HCT116 (cell line): ENCODE results near the gene SIVA1. TPM values are rescaled to one million over a fixed set of nuclear protein-coding genes. Genes with fewer than 3 reads are reported as not detected.

Experiments used
- ATAC-seq: fragments of 200-7000 bp; cut with Tn5 transposase; 2 replicates; pipeline ENCODE4 v1.9.1; 2020; ENCODE audit warnings: mild to moderate bottlenecking, moderate library complexity
- BruUV-seq: library from RNA; stranded (reverse); fragments of 400-500 nt; replicated peaks from 2 replicates; lab custom pipeline; 2021; lab: Mats Ljungman, UMichigan
- CTCF ChIA-PET: fragments of 300-600 bp; sonication (Branson Sonifier 250); formaldehyde crosslinking; loops from one replicate; lab custom pipeline; 2021; ENCODE audit warnings: antibody characterized with exemption; lab: Charles Lee
- POLR2A ChIA-PET: fragments of 300-600, 350-600 bp; sonication (Branson Sonifier 250); formaldehyde crosslinking; loops from one replicate; lab custom pipeline; 2021; ENCODE audit warnings: antibody characterized with exemption; lab: Charles Lee
- RAD21 ChIA-PET, 2 experiments: fragments of 300-600 bp; sonication (Branson Sonifier 250); formaldehyde crosslinking; loops; one replicate each; lab custom pipeline; 2023; ENCODE audit warnings: low total read pairs in 2 of 2; ENCODE audit not compliant: uncharacterized antibody in 2 of 2, unreplicated experiment in 2 of 2, low non-redundant PET in 1 of 2; lab: Charles Lee
- DNase-seq: peaks from one replicate; pipeline ENCODE4 v3.0.0-alpha.2; 2010; ENCODE audit warnings: low read depth, low spot score
- H2AFZ ChIP-seq: fragments of 200-600 bp; shearing (Covaris generic), sonication (generic); 2 replicates; pipeline ENCODE4 v1.6.1; 2017; ENCODE audit warnings: low read depth, mixed run types, mixed read lengths, antibody characterized with exemption, low read length; ENCODE audit not compliant: poor library complexity, severe bottlenecking
- H3K27ac ChIP-seq: 2 replicates; pipeline ENCODE4 v1.5.1; 2012; ENCODE audit warnings: low read depth, low read length
- H3K27me3 ChIP-seq: fragments of 200-600 bp; sonication (generic); 2 replicates; pipeline ENCODE4 v1.6.1; 2016; ENCODE audit warnings: mixed run types, low read length, mixed read lengths; ENCODE audit not compliant: insufficient read depth
- H3K36me3 ChIP-seq, 2 experiments: fragments of 200-500 bp in 1 of 2; fragments of 200-600 bp in 1 of 2; sonication (Bioruptor generic) in 1 of 2; sonication (generic) in 1 of 2; 2 replicates each; pipeline versions ENCODE4 v1.5.1 to v1.6.1; 2014 to 2016; ENCODE audit warnings: low read length in 2 of 2, inconsistent platforms in 1 of 2, mixed read lengths in 1 of 2, mixed run types in 1 of 2; ENCODE audit not compliant: insufficient read depth in 2 of 2, control insufficient read depth in 1 of 2
- H3K4me1 ChIP-seq, 2 experiments: fragments of 200-600 bp in 1 of 2; sonication (generic) in 1 of 2; 2 replicates each; pipeline versions ENCODE4 v1.5.1 to v1.6.1; 2012 to 2017; ENCODE audit warnings: low read length in 2 of 2, inconsistent platforms in 1 of 2, mild to moderate bottlenecking in 1 of 2, mixed read lengths in 1 of 2, mixed run types in 1 of 2, moderate library complexity in 1 of 2; ENCODE audit not compliant: insufficient read depth in 2 of 2, control insufficient read depth in 1 of 2
- H3K4me2 ChIP-seq: fragments of 200-600 bp; sonication (generic); 2 replicates; pipeline ENCODE4 v1.6.1; 2017; ENCODE audit warnings: mixed run types, low read length, mixed read lengths
- H3K4me3 ChIP-seq, 2 experiments: fragments of 200-600 bp in 1 of 2; sonication (generic) in 1 of 2; replicated peaks in 1 of 2; 2 replicates each; pipeline ENCODE4 v1.5.1; 2011 to 2016; ENCODE audit warnings: low read length in 2 of 2, control low read depth in 1 of 2, low read depth in 1 of 2, mild to moderate bottlenecking in 1 of 2, mixed read lengths in 1 of 2, mixed run types in 1 of 2
- H3K79me2 ChIP-seq: fragments of 200-600 bp; sonication (generic); 2 replicates; pipeline ENCODE4 v1.6.1; 2017; ENCODE audit warnings: mild to moderate bottlenecking, mixed run types, low read length, moderate library complexity, mixed read lengths; ENCODE audit not compliant: insufficient read depth
- H3K9ac ChIP-seq: fragments of 200-600 bp; sonication (generic); 2 replicates; pipeline ENCODE4 v1.6.1; 2016; ENCODE audit warnings: low read length, mixed read lengths
- H3K9me2 ChIP-seq: fragments of 200-600 bp; sonication (generic), shearing (Covaris generic); 2 replicates; pipeline ENCODE4 v1.6.1; 2017; ENCODE audit warnings: mixed run types, mild to moderate bottlenecking, moderate library complexity; ENCODE audit not compliant: insufficient read depth
- H3K9me3 ChIP-seq, 2 experiments: fragments of 200-500 bp in 1 of 2; fragments of 200-600 bp in 1 of 2; sonication (Bioruptor generic) in 1 of 2; sonication (generic) in 1 of 2; 2 replicates each; pipeline ENCODE4 v1.6.1; 2014 to 2017; ENCODE audit warnings: low read length in 2 of 2, mixed read lengths in 2 of 2, inconsistent platforms in 1 of 2, low read depth in 1 of 2, mild to moderate bottlenecking in 1 of 2, mixed run types in 1 of 2, moderate library complexity in 1 of 2; ENCODE audit not compliant: control insufficient read depth in 1 of 2, insufficient read depth in 1 of 2
- H4K20me1 ChIP-seq: fragments of 200-600 bp; sonication (generic), shearing (Covaris generic); 2 replicates; pipeline ENCODE4 v1.6.1; 2017; ENCODE audit warnings: mixed run types, mild to moderate bottlenecking, moderate library complexity; ENCODE audit not compliant: insufficient read depth
- ATF3 ChIP-seq: IDR thresholded peaks from 2 replicates; pipeline ENCODE4 v1.6.1; 2012
- CBX3 ChIP-seq: IDR thresholded peaks from 2 replicates; pipeline ENCODE4 v1.6.1; 2012; ENCODE audit warnings: low read depth
- CEBPB ChIP-seq: IDR thresholded peaks from 2 replicates; pipeline ENCODE4 v1.6.1; 2012; ENCODE audit warnings: low read depth
- EGR1 ChIP-seq: IDR thresholded peaks from 2 replicates; pipeline ENCODE4 v1.6.1; 2012; ENCODE audit warnings: low read depth
- EZH2 ChIP-seq: fragments of 200-600 bp; sonication (generic); IDR thresholded peaks from 2 replicates; pipeline ENCODE4 v1.6.1; 2017; ENCODE audit warnings: antibody characterized with exemption, mixed run types
- EZH2phosphoT487 ChIP-seq: fragments of 200-600 bp; IDR thresholded peaks from 2 replicates; pipeline ENCODE4 v1.6.1; 2018; ENCODE audit warnings: antibody characterized with exemption, borderline replicate concordance
- POLR2A ChIP-seq: IDR thresholded peaks from 2 replicates; pipeline ENCODE4 v1.7.0; 2011; ENCODE audit warnings: borderline replicate concordance; ENCODE audit not compliant: insufficient read depth, insufficient read length; ENCODE audit errors: extremely low read depth
- POLR2AphosphoS5 ChIP-seq: IDR thresholded peaks from 2 replicates; pipeline ENCODE4 v1.6.1; 2011; ENCODE audit warnings: mild to moderate bottlenecking, low read depth, low read length, moderate library complexity
- RAD21 ChIP-seq: IDR thresholded peaks from 2 replicates; pipeline ENCODE4 v1.6.1; 2012; ENCODE audit warnings: low read depth, mild to moderate bottlenecking
- SIN3A ChIP-seq: IDR thresholded peaks from 2 replicates; pipeline ENCODE4 v1.6.1; 2012; ENCODE audit warnings: low read depth
- YY1 ChIP-seq: IDR thresholded peaks from 2 replicates; pipeline ENCODE4 v1.6.1; 2011; ENCODE audit warnings: low read length, low read depth, moderate library complexity, mild to moderate bottlenecking; ENCODE audit not compliant: insufficient replicate concordance; ENCODE audit errors: extremely low read depth
- ZBTB33 ChIP-seq: IDR thresholded peaks from 2 replicates; pipeline ENCODE4 v1.6.1; 2011; ENCODE audit warnings: mild to moderate bottlenecking, low read length, moderate library complexity; ENCODE audit not compliant: insufficient replicate concordance; ENCODE audit errors: extremely low read depth
- ZFX ChIP-seq: fragments of 450-650 bp; IDR thresholded peaks from 2 replicates; pipeline ENCODE4 v1.6.1; 2017
- ZNF274 ChIP-seq: fragments of 200-500 bp; sonication (Bioruptor generic); IDR thresholded peaks from 2 replicates; pipeline ENCODE4 v1.6.1; 2014; ENCODE audit warnings: mild to moderate bottlenecking, low read depth, low read length, inconsistent platforms
- intact Hi-C: fragments of 100-400 bp; cut with micrococcal nuclease; formaldehyde crosslinking; loops from 2 replicates; pipeline ENCODE4 v1.10.0; 2022
- total RNA-seq: library from RNA; stranded (reverse); gene quantifications from one replicate; pipeline ENCODE4 v1.2.1, GENCODE V29; 2021; ENCODE audit not compliant: unreplicated experiment
- TF ChIP-seq, protein P1 (sequence below), 3 experiments: fragments of 200-600 bp in 1 of 3; sonication (generic) in 1 of 3; IDR thresholded peaks in 2 of 3; conservative IDR thresholded peaks in 1 of 3; 2 replicates each; pipeline ENCODE4 v1.5.1; 2012 to 2017; ENCODE audit warnings: low read depth in 2 of 3, low read length in 2 of 3, antibody characterized with exemption in 1 of 3, borderline replicate concordance in 1 of 3, control low read depth in 1 of 3, mild to moderate bottlenecking in 1 of 3, mixed read lengths in 1 of 3, mixed run types in 1 of 3, moderate library complexity in 1 of 3; ENCODE audit not compliant: insufficient read depth in 1 of 3
- TF ChIP-seq, protein P2 (sequence below): IDR thresholded peaks from 2 replicates; pipeline ENCODE4 v1.6.1; 2012; ENCODE audit warnings: low read depth

Gene SIVA1
- total RNA-seq, 1 experiment from 2014 or later, result 141 TPM

DNA sequence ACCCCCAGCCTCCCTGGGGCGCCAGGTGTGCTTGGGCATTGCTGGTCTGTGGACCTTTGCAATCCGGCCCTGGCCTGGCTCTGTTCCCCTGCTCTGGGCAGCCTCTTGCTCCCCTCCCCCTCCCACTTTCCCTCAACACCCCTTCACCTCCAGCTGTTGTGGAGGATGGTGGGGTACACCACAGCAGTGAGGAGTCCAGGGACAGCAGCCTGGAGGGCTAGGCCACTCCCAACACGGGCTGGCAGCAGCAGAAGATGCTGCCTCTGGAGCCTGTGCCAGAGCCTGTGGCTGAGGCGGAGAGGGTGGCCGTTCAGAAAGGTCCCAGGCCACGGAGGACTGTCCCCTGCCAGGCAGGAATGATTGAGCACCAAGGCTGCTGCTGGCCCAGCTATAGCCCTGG is 55.5 kb downstream of the SIVA1 start:
- no peak overlapping the region for H3K4me2 ChIP-seq
- ATAC-seq (no peak), DNase-seq (no peak)
- H3K9ac ChIP-seq, result no peak overlapping the region
- no peaks in the 10 kb centered on the region for H3K27me3 ChIP-seq
- no peak overlapping the region for H2AFZ ChIP-seq
- intact Hi-C loops, result no loop called here
- BruUV-seq, result no TSS peak
- ChIA-PET POLR2A (no interaction called here), CTCF (no interaction called here), RAD21 (no interaction called here)
- H4K20me1 ChIP-seq, result no peaks in the 10 kb centered on the region
- H3K27ac ChIP-seq, result no peak overlapping the region
- no peak overlapping the region for H3K4me3 ChIP-seq
- H3K9me2 ChIP-seq, result no peaks in the 10 kb centered on the region
- no peaks in the 10 kb centered on the region for H3K79me2 ChIP-seq
- no peaks in the 10 kb centered on the region for H3K36me3 ChIP-seq
- H3K9me3 ChIP-seq, result no peaks in the 10 kb centered on the region
- TF ChIP-seq EZH2phosphoT487, result no peak
- no peak for TF ChIP-seq ATF3
- TF ChIP-seq EGR1, result no peak
- no peak for TF ChIP-seq ZFX
- TF ChIP-seq ZNF274, result no peak
- TF ChIP-seq SIN3A, result no peak
- TF ChIP-seq ZBTB33, result no peak
- no peak for TF ChIP-seq CEBPB
- no peak for TF ChIP-seq CBX3
- TF ChIP-seq, protein P1, sequence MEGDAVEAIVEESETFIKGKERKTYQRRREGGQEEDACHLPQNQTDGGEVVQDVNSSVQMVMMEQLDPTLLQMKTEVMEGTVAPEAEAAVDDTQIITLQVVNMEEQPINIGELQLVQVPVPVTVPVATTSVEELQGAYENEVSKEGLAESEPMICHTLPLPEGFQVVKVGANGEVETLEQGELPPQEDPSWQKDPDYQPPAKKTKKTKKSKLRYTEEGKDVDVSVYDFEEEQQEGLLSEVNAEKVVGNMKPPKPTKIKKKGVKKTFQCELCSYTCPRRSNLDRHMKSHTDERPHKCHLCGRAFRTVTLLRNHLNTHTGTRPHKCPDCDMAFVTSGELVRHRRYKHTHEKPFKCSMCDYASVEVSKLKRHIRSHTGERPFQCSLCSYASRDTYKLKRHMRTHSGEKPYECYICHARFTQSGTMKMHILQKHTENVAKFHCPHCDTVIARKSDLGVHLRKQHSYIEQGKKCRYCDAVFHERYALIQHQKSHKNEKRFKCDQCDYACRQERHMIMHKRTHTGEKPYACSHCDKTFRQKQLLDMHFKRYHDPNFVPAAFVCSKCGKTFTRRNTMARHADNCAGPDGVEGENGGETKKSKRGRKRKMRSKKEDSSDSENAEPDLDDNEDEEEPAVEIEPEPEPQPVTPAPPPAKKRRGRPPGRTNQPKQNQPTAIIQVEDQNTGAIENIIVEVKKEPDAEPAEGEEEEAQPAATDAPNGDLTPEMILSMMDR (IDR thresholded peaks at IDR 0.05 in 2 of 3, conservative IDR thresholded peaks at IDR 0.05 in 1 of 3; ENCODE audit: borderline replicate concordance in 1 of 3, insufficient read depth in 1 of 3, low read depth in 2 of 3, low read length in 2 of 3), result no peak
- no peak for TF ChIP-seq YY1
- TF ChIP-seq, protein P2, sequence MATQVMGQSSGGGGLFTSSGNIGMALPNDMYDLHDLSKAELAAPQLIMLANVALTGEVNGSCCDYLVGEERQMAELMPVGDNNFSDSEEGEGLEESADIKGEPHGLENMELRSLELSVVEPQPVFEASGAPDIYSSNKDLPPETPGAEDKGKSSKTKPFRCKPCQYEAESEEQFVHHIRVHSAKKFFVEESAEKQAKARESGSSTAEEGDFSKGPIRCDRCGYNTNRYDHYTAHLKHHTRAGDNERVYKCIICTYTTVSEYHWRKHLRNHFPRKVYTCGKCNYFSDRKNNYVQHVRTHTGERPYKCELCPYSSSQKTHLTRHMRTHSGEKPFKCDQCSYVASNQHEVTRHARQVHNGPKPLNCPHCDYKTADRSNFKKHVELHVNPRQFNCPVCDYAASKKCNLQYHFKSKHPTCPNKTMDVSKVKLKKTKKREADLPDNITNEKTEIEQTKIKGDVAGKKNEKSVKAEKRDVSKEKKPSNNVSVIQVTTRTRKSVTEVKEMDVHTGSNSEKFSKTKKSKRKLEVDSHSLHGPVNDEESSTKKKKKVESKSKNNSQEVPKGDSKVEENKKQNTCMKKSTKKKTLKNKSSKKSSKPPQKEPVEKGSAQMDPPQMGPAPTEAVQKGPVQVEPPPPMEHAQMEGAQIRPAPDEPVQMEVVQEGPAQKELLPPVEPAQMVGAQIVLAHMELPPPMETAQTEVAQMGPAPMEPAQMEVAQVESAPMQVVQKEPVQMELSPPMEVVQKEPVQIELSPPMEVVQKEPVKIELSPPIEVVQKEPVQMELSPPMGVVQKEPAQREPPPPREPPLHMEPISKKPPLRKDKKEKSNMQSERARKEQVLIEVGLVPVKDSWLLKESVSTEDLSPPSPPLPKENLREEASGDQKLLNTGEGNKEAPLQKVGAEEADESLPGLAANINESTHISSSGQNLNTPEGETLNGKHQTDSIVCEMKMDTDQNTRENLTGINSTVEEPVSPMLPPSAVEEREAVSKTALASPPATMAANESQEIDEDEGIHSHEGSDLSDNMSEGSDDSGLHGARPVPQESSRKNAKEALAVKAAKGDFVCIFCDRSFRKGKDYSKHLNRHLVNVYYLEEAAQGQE, result no peak
- TF ChIP-seq EZH2, result no peak
- no peak for TF ChIP-seq POLR2AphosphoS5
- no peak for TF ChIP-seq RAD21
- no peak for TF ChIP-seq POLR2A
- H3K4me1 ChIP-seq, result peaks cover 18 to 21% of the 10 kb centered on the region in 2 experiments
